HFFc6 (cell line): ENCODE measurements around the gene NTMT1. TPM values are rescaled to one million over a fixed set of nuclear protein-coding genes. Genes with fewer than 3 reads are reported as not detected.

Experiments used
- DNase-seq: peaks from one replicate; pipeline ENCODE4 v3.0.0-alpha.2; 2018
- H3K27ac Mint-ChIP-seq: 2 replicates; pipeline ENCODE4 v1.8.0; 2020; ENCODE audit warnings: mild to moderate bottlenecking, mixed read lengths
- H3K27me3 Mint-ChIP-seq: 2 replicates; pipeline ENCODE4 v1.8.0; 2021; ENCODE audit warnings: mild to moderate bottlenecking, moderate library complexity, mixed read lengths; ENCODE audit not compliant: insufficient read depth
- H3K36me3 Mint-ChIP-seq: 2 replicates; pipeline ENCODE4 v1.8.0; 2021; ENCODE audit warnings: low read depth, mixed read lengths
- H3K4me1 Mint-ChIP-seq: 2 replicates; pipeline ENCODE4 v1.8.0; 2020; ENCODE audit warnings: low read depth, mixed read lengths
- H3K4me3 Mint-ChIP-seq: 2 replicates; pipeline ENCODE4 v1.8.0; 2020; ENCODE audit warnings: mild to moderate bottlenecking, moderate library complexity, mixed read lengths
- H3K9me3 Mint-ChIP-seq: 2 replicates; pipeline ENCODE4 v1.8.0; 2020; ENCODE audit warnings: mild to moderate bottlenecking, mixed read lengths
- total RNA-seq, 6 experiments: library from RNA; stranded (reverse); fragmentation: NEBNext Ultra II Directional; extraction: Animal tissue kit (Norgen Biotek cat#: 25700); gene quantifications; 2 replicates in 1 of 6; 3 replicates in 5 of 6; pipeline ENCODE4 v1.2.3, GENCODE V29; 2021
- TF ChIP-seq, protein P1 (sequence below): fragments of 200-600 bp; sonication (generic); IDR thresholded peaks from 2 replicates; pipeline ENCODE4 v1.5.0; 2021; ENCODE audit warnings: antibody characterized with exemption, mild to moderate bottlenecking

Gene NTMT1
- total RNA-seq, 6 experiments from 2014 or later, result 81.6 to 90.0 (median 87.7) TPM

GRCh38 chr9:129614932-129615331, 11.0 kb upstream of the NTMT1 start:
- no peaks in the 10 kb centered on the region; the same call in 1 of the 2 replicates for H3K27me3 Mint-ChIP-seq
- peaks cover 39% of the 10 kb centered on the region for H3K4me1 Mint-ChIP-seq
- TF ChIP-seq, protein P1, sequence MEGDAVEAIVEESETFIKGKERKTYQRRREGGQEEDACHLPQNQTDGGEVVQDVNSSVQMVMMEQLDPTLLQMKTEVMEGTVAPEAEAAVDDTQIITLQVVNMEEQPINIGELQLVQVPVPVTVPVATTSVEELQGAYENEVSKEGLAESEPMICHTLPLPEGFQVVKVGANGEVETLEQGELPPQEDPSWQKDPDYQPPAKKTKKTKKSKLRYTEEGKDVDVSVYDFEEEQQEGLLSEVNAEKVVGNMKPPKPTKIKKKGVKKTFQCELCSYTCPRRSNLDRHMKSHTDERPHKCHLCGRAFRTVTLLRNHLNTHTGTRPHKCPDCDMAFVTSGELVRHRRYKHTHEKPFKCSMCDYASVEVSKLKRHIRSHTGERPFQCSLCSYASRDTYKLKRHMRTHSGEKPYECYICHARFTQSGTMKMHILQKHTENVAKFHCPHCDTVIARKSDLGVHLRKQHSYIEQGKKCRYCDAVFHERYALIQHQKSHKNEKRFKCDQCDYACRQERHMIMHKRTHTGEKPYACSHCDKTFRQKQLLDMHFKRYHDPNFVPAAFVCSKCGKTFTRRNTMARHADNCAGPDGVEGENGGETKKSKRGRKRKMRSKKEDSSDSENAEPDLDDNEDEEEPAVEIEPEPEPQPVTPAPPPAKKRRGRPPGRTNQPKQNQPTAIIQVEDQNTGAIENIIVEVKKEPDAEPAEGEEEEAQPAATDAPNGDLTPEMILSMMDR, result no peak
- H3K27ac Mint-ChIP-seq, result no peak overlapping the region
- H3K9me3 Mint-ChIP-seq, result no peaks in the 10 kb centered on the region
- no peak for DNase-seq
- no peak overlapping the region for H3K4me3 Mint-ChIP-seq
- no peaks in the 10 kb centered on the region for H3K36me3 Mint-ChIP-seq

DNA sequence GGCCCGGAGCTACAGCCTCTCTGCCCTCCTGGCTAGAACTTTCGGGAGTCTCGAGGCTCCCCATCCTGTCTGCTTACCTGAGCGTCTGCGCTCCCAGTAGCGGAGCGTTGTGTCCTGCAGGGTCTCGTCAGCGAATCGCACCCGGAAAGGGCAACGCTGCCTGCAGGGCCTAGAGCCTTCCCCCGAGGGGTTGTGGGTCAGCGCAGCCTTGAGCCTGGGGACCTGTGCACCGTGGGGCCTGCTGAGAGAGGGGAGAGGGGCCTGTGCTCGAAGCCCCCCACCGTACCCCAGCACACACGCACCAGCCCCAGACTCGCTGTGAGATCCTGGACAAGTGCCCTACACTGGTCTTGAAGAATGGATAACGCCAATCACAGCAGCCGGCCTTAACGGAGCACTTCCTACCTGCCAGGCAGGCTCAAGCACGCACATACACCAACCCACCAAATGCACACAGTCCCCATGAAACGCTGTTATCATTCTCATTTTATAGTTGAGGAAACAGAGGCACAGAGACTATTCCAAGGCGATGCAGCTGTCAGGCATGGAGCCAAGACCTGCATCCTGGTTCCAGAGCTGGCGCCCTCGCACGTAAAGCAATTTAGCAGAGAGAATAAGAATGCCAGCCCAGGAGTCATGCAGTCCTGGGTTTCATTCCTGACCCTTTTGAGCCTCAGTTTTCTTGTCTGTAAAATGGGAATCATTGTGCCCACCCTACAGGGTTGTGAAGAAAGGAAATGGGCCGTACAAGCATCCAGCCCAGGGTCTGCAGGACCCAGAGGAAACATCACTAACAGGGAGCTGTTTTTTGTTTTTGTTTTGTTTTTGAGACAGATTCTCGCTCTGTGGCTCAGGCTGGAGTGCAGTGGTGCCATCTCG, 10.3 kb upstream of the NTMT1 start:
- Mint-ChIP-seq H3K9me3 (no peaks in the 10 kb centered on the region), H3K27me3 (no peaks in the 10 kb centered on the region; the same call in 1 of the 2 replicates), H3K4me1 (peaks cover 37% of the 10 kb centered on the region), H3K36me3 (no peaks in the 10 kb centered on the region), H3K27ac (no peak overlapping the region), H3K4me3 (no peak overlapping the region)
- TF ChIP-seq, protein P1, result no peak
- DNase-seq, result no peak

GRCh38 chr9:129617167-129617566, 8.8 kb upstream of the NTMT1 start:
- TF ChIP-seq, protein P1, result peak; percentile 76
- peak; percentile 87 for DNase-seq
- Mint-ChIP-seq H3K27ac (peak overlapping the region; percentile 67), H3K36me3 (no peaks in the 10 kb centered on the region), H3K4me1 (peaks cover 38% of the 10 kb centered on the region), H3K4me3 (peak overlapping the region; percentile 38; the same call in 1 of the 2 replicates), H3K9me3 (no peaks in the 10 kb centered on the region), H3K27me3 (no peaks in the 10 kb centered on the region; the same call in 1 of the 2 replicates)

DNA sequence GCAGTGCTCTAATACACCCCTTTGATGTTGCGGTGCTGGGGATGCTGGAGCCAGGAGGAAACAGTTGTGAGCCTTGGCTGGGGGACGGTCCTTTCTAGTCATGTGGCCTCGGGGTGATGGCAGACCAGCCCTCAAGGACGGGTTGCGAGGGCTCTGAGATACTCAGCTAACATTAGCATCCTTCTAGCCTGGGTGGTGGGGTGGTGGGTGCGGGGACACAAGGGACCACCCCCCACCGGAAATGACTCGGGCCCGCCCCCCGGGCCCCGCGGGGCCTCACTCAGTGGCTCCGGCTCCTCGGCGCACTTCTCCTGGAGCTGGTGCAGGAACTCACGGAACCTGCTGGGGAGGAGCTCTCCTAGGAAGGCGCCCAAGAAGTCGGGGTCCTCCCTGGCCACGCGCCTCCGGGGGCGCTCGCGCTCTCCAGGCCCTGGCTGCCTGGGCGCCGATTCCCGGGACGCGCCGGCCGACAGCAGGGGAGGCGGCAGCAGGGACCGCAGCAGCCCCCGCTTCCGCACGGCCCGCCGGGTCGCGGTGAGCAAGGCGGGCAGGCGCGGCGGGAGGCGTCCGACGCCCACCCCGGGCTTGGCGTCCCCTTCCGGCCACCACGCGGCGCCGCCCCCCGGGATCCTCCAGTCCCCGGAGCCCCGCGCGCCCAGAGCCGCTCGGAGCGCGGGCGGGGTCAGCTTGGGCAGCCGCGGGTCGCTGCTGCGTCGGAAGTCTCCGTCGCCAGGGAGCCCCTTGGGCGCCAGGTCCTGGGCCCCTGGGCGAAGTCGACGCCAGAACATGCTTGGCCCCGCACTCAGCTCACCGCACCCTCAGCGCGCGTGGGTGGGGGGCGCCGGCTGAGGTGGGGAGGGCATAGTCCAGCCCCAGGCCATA, 5.9 kb upstream of the NTMT1 start:
- Mint-ChIP-seq H3K9me3 (no peaks in the 10 kb centered on the region), H3K4me1 (peaks cover 53% of the 10 kb centered on the region), H3K36me3 (no peaks in the 10 kb centered on the region), H3K4me3 (peak overlapping the region; percentile 37; the same call in 1 of the 2 replicates), H3K27me3 (no peaks in the 10 kb centered on the region), H3K27ac (no peak overlapping the region)
- TF ChIP-seq, protein P1, result peak; percentile 66
- DNase-seq, result no peak

- no peak within 1 kb of the TSS for H3K27ac Mint-ChIP-seq
- H3K27me3 Mint-ChIP-seq, result no peaks in the 10 kb centered on the region
- peak within 1 kb of the TSS; percentile 37 for H3K4me3 Mint-ChIP-seq
- peaks cover 53% of the 10 kb centered on the region for H3K4me1 Mint-ChIP-seq
- TF ChIP-seq, protein P1, result no peak
- no peak for DNase-seq
- H3K9me3 Mint-ChIP-seq, result no peaks in the 10 kb centered on the region
- H3K36me3 Mint-ChIP-seq, result no peaks in the 10 kb centered on the region
These were observed 5.2 kb upstream of the NTMT1 start, which contains the start of gene C9orf50 for GRCh38 chr9:129620669-129621295. Gene C9orf50, minus strand, starts transcription at chr9:129621101. Its CDS starts 527 bp downstream, at chr9:129620574.
